ENCODE data around the gene MRGPRE. TPM values are rescaled to one million over a fixed set of nuclear protein-coding genes. Genes with fewer than 3 reads are reported as not detected.

MRGPRE gene
- total RNA-seq, 1 experiment from 2014 or later = not detected

GRCh38 chr11:3193373-3194015, 38.7 kb downstream of the MRGPRE start:
- intact Hi-C loops (cut with micrococcal nuclease; ENCODE audit: unreplicated experiment) = no loop called here
- peaks cover 20% of the 10 kb centered on the region for H3K27me3 ChIP-seq (ENCODE audit: insufficient read depth, low read depth)
- no peak overlapping the region for H3K4me3 ChIP-seq
- POLR2A ChIA-PET (ENCODE audit: unreplicated experiment) = no interaction called here
- H3K79me2 ChIP-seq (ENCODE audit: low read depth) = no peaks in the 10 kb centered on the region
- no peaks in the 10 kb centered on the region for H3F3A ChIP-seq (ENCODE audit: insufficient read depth, low read depth)
- no peak overlapping the region for H2AFZ ChIP-seq
- no TSS peak for BruUV-seq (replicated peaks)
- H3K36me3 ChIP-seq (ENCODE audit: low read depth) = no peaks in the 10 kb centered on the region
- H3K27ac ChIP-seq = no peak overlapping the region
- H3K4me1 ChIP-seq (replicated peaks; ENCODE audit: insufficient read depth) = no peaks in the 10 kb centered on the region
- no peaks in the 10 kb centered on the region for H4K20me1 ChIP-seq (ENCODE audit: insufficient read depth)
- no peaks in the 10 kb centered on the region for H3K9me2 ChIP-seq (ENCODE audit: insufficient read depth)
- no peak for DNase-seq
- CTCF ChIA-PET = no interaction called here
- H3K9me3 ChIP-seq (ENCODE audit: insufficient read depth, low read depth) = no peaks in the 10 kb centered on the region
- H3K4me2 ChIP-seq = no peak overlapping the region
- TF ChIP-seq CTCF (conservative IDR thresholded peaks at IDR 0.05) = no peak
- TF ChIP-seq EZH2 (IDR thresholded peaks at IDR 0.05; ENCODE audit: low read depth) = no peak

GRCh38 chr11:3192511-3193372, 39.5 kb downstream of the MRGPRE start:
- no peak for TF ChIP-seq EZH2 (IDR thresholded peaks at IDR 0.05; ENCODE audit: low read depth)
- no peak for TF ChIP-seq CTCF (conservative IDR thresholded peaks at IDR 0.05)
- no TSS peak for BruUV-seq (replicated peaks)
- no peaks in the 10 kb centered on the region for H4K20me1 ChIP-seq (ENCODE audit: insufficient read depth)
- ChIA-PET CTCF (no interaction called here), POLR2A (ENCODE audit: unreplicated experiment) (no interaction called here)
- no peak for DNase-seq
- no peaks in the 10 kb centered on the region for H3F3A ChIP-seq (ENCODE audit: insufficient read depth, low read depth)
- no peaks in the 10 kb centered on the region for H3K36me3 ChIP-seq (ENCODE audit: low read depth)
- no peaks in the 10 kb centered on the region for H3K9me3 ChIP-seq (ENCODE audit: insufficient read depth, low read depth)
- no peaks in the 10 kb centered on the region for H3K4me1 ChIP-seq (replicated peaks; ENCODE audit: insufficient read depth)
- H3K27ac ChIP-seq = no peak overlapping the region
- H3K79me2 ChIP-seq (ENCODE audit: low read depth) = no peaks in the 10 kb centered on the region
- H3K4me3 ChIP-seq = no peak overlapping the region
- H3K27me3 ChIP-seq (ENCODE audit: insufficient read depth, low read depth) = peaks cover 20% of the 10 kb centered on the region
- intact Hi-C loops (cut with micrococcal nuclease; ENCODE audit: unreplicated experiment) = no loop called here
- H2AFZ ChIP-seq = no peak overlapping the region
- H3K4me2 ChIP-seq = no peak overlapping the region
- no peaks in the 10 kb centered on the region for H3K9me2 ChIP-seq (ENCODE audit: insufficient read depth)

- H3K36me3 ChIP-seq (ENCODE audit: low read depth) = no peaks in the 10 kb centered on the region
- ChIA-PET POLR2A (ENCODE audit: unreplicated experiment) (no interaction called here), CTCF (no interaction called here)
- no peaks in the 10 kb centered on the region for H3F3A ChIP-seq (ENCODE audit: insufficient read depth, low read depth)
- intact Hi-C loops (cut with micrococcal nuclease; ENCODE audit: unreplicated experiment) = no loop called here
- H3K27ac ChIP-seq = no peak overlapping the region
- no peak overlapping the region for H3K4me2 ChIP-seq
- no TSS peak for BruUV-seq (replicated peaks)
- TF ChIP-seq EZH2 (IDR thresholded peaks at IDR 0.05; ENCODE audit: low read depth) (no peak), CTCF (conservative IDR thresholded peaks at IDR 0.05) (no peak)
- H3K79me2 ChIP-seq (ENCODE audit: low read depth) = no peaks in the 10 kb centered on the region
- H3K9me2 ChIP-seq (ENCODE audit: insufficient read depth) = no peaks in the 10 kb centered on the region
- no peaks in the 10 kb centered on the region for H4K20me1 ChIP-seq (ENCODE audit: insufficient read depth)
- no peak overlapping the region for H3K4me3 ChIP-seq
- H3K9me3 ChIP-seq (ENCODE audit: insufficient read depth, low read depth) = no peaks in the 10 kb centered on the region
- no peak overlapping the region for H2AFZ ChIP-seq
- H3K4me1 ChIP-seq (replicated peaks; ENCODE audit: insufficient read depth) = no peaks in the 10 kb centered on the region
- DNase-seq = no peak
- H3K27me3 ChIP-seq (ENCODE audit: insufficient read depth, low read depth) = peaks cover 29% of the 10 kb centered on the region
These were observed 40.5 kb downstream of the MRGPRE start for GRCh38 chr11:3191586-3192324.

All from PC-9 (cell line).